ENCODE measurements around the gene ICAM4. TPM values are rescaled to one million over a fixed set of nuclear protein-coding genes. Genes with fewer than 3 reads are reported as not detected.

ICAM4 gene, protein sequence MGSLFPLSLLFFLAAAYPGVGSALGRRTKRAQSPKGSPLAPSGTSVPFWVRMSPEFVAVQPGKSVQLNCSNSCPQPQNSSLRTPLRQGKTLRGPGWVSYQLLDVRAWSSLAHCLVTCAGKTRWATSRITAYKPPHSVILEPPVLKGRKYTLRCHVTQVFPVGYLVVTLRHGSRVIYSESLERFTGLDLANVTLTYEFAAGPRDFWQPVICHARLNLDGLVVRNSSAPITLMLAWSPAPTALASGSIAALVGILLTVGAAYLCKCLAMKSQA
- total RNA-seq (2022; extraction: Qiagen RNA extraction): 0.09 to 0.11 TPM in 2 of 5 replicates, not detected in the others

DNA sequence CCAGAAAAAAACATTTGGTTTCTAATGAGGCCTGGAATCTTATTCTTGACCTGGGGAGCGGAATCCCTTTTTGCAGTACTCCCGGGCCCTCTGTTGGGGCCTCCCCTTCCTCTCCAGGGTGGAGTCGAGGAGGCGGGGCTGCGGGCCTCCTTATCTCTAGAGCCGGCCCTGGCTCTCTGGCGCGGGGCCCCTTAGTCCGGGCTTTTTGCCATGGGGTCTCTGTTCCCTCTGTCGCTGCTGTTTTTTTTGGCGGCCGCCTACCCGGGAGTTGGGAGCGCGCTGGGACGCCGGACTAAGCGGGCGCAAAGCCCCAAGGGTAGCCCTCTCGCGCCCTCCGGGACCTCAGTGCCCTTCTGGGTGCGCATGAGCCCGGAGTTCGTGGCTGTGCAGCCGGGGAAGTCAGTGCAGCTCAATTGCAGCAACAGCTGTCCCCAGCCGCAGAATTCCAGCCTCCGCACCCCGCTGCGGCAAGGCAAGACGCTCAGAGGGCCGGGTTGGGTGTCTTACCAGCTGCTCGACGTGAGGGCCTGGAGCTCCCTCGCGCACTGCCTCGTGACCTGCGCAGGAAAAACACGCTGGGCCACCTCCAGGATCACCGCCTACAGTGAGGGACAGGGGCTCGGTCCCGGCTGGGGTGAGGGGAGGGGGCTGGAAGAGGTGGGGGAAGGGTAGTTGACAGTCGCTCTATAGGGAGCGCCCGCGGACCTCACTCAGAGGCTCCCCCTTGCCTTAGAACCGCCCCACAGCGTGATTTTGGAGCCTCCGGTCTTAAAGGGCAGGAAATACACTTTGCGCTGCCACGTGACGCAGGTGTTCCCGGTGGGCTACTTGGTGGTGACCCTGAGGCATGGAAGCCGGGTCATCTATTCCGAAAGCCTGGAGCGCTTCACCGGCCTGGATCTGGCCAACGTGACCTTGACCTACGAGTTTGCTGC is at the start of gene ICAM4:
Gene ICAM4 (plus strand): TSS at position 153 of the 935 bp plus-strand sequence. CDS start 58 bp downstream, at position 211.

DNA sequence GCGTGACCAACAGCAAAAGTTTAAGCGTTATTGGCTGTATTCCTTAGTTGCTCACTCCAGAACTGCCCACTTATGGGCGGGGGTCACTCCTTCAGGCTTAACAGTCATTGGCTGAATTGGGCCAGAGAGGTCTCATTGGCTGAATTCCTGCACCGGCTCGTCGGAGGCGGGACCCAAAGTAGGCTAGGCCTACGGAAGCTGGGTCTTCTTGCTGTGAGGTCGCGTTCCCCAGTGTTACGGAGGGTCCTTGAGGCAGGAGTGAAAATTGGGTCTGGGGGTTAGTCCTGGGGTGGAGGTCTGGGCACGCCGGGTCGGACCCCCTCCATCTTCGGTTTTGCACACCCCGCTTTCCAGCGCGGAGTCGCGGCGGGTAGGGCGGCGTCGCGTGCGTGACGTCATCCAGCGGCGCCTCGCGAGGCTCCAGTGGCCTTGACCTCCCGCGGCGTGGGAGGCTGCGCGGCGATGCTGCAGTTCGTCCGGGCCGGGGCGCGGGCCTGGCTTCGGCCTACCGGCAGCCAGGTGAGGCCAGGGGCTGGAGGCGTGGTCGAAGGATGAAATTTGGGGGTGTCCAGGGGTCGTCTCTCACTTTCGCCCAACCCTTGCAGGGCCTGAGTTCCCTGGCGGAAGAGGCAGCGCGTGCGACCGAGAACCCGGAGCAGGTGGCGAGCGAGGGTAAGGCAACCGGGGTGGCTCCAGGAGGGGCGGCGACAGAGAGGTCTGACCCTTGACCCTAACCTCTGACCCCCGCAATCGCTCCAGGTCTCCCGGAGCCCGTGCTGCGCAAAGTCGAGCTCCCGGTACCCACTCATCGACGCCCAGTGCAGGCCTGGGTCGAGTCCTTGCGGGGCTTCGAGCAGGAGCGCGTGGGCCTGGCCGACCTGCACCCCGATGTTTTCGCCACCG is 34.7 kb upstream of the ICAM4 start, which contains the start of gene MRPL4:
Gene MRPL4 (plus strand): TSS at position 423 of the 903 bp plus-strand sequence. CDS start 40 bp downstream, at position 463.

DNA sequence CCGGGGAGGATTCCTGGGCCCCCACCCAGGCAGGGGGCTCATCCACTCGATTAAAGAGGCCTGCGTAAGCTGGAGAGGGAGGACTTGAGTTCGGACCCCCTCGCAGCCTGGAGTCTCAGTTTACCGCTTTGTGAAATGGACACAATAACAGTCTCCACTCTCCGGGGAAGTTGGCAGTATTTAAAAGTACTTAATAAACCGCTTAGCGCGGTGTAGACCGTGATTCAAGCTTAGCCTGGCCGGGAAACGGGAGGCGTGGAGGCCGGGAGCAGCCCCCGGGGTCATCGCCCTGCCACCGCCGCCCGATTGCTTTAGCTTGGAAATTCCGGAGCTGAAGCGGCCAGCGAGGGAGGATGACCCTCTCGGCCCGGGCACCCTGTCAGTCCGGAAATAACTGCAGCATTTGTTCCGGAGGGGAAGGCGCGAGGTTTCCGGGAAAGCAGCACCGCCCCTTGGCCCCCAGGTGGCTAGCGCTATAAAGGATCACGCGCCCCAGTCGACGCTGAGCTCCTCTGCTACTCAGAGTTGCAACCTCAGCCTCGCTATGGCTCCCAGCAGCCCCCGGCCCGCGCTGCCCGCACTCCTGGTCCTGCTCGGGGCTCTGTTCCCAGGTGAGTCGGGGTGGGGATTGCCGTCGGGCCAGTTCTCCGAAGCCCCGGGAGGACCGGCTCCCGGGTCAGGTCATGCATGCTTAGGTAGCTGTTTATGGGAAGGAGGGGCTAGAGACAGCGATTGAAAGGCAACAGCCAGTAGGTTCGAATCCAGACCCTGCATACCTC is 15.9 kb upstream of the ICAM4 start, which contains the start of gene ICAM1:
Gene ICAM1 (plus strand): TSS at position 505 of the 779 bp plus-strand sequence. CDS start 40 bp downstream, at position 545.

DNA sequence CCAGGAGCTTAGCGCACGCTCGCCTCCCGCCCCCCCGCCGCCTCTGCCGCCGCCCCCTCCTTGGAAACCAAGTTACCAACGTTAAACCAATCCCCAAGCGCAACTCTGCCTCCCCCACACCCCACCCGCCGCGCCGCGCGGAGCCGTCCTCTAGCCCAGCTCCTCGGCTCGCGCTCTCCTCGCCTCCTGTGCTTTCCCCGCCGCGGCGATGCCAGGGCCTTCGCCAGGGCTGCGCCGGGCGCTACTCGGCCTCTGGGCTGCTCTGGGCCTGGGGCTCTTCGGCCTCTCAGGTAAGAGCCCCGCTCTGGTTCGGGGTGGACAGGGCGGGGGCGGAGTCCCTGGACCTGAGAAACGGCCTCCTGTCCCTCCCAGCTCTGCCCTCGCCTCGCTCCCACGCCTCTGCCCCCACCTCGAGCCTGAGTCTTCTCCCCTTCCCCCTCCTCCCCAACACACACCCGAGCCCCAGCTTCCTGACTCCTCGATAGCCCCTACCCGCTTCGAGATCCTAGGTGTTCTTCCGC is 3.1 kb downstream of the ICAM4 start, which contains the start of gene ICAM5:
Gene ICAM5 (plus strand): TSS at position 117 of the 521 bp plus-strand sequence. CDS start 92 bp downstream, at position 209.

DNA sequence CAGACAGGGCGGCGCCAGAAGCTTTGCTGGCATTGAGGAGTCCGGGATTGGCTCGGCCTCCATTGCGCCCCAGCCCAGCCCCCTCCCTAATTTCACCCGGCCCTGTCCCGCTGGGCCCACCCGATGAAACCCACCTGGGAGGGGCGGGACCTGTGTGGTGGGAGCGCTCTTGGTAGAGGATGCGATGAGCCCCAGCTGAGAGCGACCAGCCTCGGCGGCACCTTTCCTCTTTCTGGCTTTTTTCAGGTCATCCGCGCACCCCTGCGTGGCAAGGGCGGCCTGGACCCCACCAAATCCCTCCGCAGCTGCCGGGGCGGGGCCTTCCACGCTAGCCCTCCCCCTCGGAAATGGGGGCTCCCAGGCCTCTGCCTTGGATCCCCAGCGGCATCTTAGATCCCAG is 22.7 kb downstream of the ICAM4 start, which contains the start of gene ZGLP1:
Gene ZGLP1 (minus strand): TSS at position 393 of the 400 bp plus-strand sequence.

DNA sequence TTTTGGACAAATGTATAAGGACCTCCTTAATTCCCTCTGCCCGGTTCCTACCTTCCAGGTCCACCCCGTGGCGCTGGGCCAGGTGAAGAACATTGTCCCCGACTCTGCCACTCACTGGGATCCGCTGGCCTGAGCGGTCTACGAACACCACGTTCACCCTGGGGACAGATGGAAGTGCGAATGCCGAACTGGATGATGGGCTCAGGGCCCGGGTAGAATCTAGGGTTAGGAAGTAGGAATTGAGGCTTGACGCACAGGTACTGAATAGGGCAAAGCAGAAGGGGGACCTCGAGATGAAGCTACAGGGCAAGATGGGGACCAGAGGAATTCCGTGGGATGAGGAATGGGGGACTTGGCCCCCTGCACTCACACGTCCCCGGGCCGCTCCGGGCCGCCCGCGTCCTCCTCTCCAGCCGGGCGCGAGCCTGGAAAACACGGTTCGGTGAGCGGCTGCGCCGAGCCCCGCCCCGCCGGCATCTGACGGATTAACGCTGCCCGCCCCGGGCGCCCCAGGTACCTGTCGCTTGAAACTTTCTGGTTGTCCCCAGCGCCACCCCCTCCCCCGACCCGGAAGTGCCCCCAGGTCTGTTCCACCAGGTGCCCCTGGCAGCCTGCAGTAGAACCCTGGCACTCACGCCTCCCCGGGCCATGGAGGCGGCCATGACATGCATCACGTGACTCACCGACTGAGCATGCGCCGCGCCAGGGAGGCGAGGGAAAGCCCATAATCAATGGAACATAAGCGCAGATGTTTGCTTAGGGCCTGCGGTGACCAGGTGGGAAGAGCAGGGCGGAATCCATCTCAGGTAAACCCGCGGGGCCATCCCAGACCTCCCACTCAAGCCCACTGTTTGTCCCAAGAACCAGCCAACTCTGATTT is 28.8 kb downstream of the ICAM4 start, which contains the start of gene FDX2:
Gene FDX2 (minus strand): TSS at position 681 of the 880 bp plus-strand sequence. CDS start 19 bp downstream, at position 662.

DNA sequence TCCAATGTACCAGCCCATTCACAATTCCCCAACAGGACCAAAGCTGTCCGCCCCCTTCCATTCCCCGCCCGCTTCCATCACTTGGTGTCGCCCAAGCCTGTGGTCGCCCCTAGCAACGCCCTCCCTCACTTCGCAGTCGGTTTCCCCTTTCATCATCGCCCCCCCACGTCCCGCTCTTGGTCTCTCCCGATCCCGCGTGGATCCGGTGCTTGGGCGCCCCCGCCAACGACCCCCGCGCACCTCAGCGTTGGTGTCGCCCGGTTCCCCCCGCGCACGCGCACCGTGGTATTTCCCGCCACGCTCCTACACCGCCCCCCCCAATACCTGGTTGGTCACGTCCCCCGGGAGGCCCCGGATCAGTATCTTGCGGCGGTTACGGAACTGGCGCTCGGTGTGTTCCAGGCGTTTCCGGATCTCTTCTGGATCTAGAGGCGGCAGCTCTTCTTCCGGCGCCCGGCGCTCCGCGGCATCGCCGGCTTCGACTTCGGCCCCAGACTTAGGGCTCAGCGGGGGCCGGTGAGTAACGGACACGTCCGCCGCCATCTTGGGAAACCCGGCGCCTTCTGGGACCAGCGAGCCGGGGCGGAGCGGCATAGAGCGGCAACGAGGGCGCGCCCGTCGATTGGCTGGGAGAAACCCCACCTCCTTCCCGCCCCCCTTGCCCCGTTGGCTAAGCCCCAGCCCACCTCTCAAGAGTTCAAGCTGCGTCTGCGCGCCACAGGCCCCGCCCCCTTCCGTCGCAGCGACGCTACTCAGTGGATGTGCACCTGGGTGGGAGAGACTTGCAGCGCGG is 46.4 kb downstream of the ICAM4 start, which contains the start of gene RAVER1:
Gene RAVER1 (minus strand): TSS at position 565 of the 793 bp plus-strand sequence. CDS start 22 bp downstream, at position 543.

Other genes starting within 250 kb of the ICAM4 start
- gene SHFL, start 200.6 kb upstream of the ICAM4 start, total RNA-seq (2022; extraction: Qiagen RNA extraction): 6.3 to 8.0 TPM (median 6.9 TPM) in 5 replicates
- gene ANGPTL6, start 184.3 kb upstream of the ICAM4 start, total RNA-seq (2022; extraction: Qiagen RNA extraction): 0.05 to 0.19 TPM (median 0.10 TPM) in 4 of 5 replicates, not detected in the other
- gene PPAN, start 180.6 kb upstream of the ICAM4 start, total RNA-seq (2022; extraction: Qiagen RNA extraction): 35.9 to 58.3 TPM (median 53.8 TPM) in 5 replicates
- gene P2RY11, start 175.3 kb upstream of the ICAM4 start, total RNA-seq (2022; extraction: Qiagen RNA extraction): 4.4 to 10.5 TPM (median 7.3 TPM) in 5 replicates
- 148 to 187 TPM (median 173 TPM) in 5 replicates for gene EIF3G, start 167.1 kb upstream of the ICAM4 start, total RNA-seq (2022; extraction: Qiagen RNA extraction)
- 46.9 to 57.5 TPM (median 55.0 TPM) in 5 replicates for gene DNMT1, start 92.0 kb upstream of the ICAM4 start, total RNA-seq (2022; extraction: Qiagen RNA extraction)
- gene S1PR2, start 55.6 kb upstream of the ICAM4 start, total RNA-seq (2022; extraction: Qiagen RNA extraction): 0.62 to 1.1 TPM (median 0.84 TPM) in 5 replicates
- gene MRPL4, start 34.7 kb upstream of the ICAM4 start, total RNA-seq (2022; extraction: Qiagen RNA extraction): 54.3 to 76.4 TPM (median 69.8 TPM) in 5 replicates
- 2.7 to 4.3 TPM (median 3.6 TPM) in 5 replicates for gene ICAM1, start 15.8 kb upstream of the ICAM4 start, total RNA-seq (2022; extraction: Qiagen RNA extraction)
- gene ICAM5, start 3.0 kb downstream of the ICAM4 start, total RNA-seq (2022; extraction: Qiagen RNA extraction): 0.19 to 0.93 TPM (median 0.81 TPM) in 5 replicates
- gene ZGLP1, start 22.9 kb downstream of the ICAM4 start, total RNA-seq (2022; extraction: Qiagen RNA extraction): 0.68 to 1.6 TPM (median 1.5 TPM) in 5 replicates
- gene FDX2, start 29.1 kb downstream of the ICAM4 start, total RNA-seq (2022; extraction: Qiagen RNA extraction): 23.4 to 36.5 TPM (median 29.9 TPM) in 5 replicates
- 16.7 to 32.5 TPM (median 30.2 TPM) in 5 replicates for gene RAVER1, start 46.6 kb downstream of the ICAM4 start, total RNA-seq (2022; extraction: Qiagen RNA extraction)
- 6.7 to 9.7 TPM (median 8.2 TPM) in 5 replicates for gene ICAM3, start 52.7 kb downstream of the ICAM4 start, total RNA-seq (2022; extraction: Qiagen RNA extraction)
- 27.7 to 47.5 TPM (median 44.4 TPM) in 5 replicates for gene TYK2, start 93.6 kb downstream of the ICAM4 start, total RNA-seq (2022; extraction: Qiagen RNA extraction)
- 155 to 208 TPM (median 189 TPM) in 5 replicates for gene CDC37, start 116.6 kb downstream of the ICAM4 start, total RNA-seq (2022; extraction: Qiagen RNA extraction)
- gene PDE4A, start 133.6 kb downstream of the ICAM4 start, total RNA-seq (2022; extraction: Qiagen RNA extraction): 3.3 to 5.2 TPM (median 4.7 TPM) in 5 replicates
- 51.2 to 65.3 TPM (median 56.6 TPM) in 5 replicates for gene KEAP1, start 216.4 kb downstream of the ICAM4 start, total RNA-seq (2022; extraction: Qiagen RNA extraction)
- 0.98 to 1.7 TPM (median 1.4 TPM) in 5 replicates for gene S1PR5, start 230.5 kb downstream of the ICAM4 start, total RNA-seq (2022; extraction: Qiagen RNA extraction)